NCI-H510A (cell line): ENCODE results near the gene KDM8.
A peak's percentile ranks its signal among the peaks of the same experiment; 100 is the strongest.

Experiments
- DNase-seq: peaks from one replicate; lab custom pipeline; 2025; lab: John Stamatoyannopoulos, UW

The KDM8 gene

DNA sequence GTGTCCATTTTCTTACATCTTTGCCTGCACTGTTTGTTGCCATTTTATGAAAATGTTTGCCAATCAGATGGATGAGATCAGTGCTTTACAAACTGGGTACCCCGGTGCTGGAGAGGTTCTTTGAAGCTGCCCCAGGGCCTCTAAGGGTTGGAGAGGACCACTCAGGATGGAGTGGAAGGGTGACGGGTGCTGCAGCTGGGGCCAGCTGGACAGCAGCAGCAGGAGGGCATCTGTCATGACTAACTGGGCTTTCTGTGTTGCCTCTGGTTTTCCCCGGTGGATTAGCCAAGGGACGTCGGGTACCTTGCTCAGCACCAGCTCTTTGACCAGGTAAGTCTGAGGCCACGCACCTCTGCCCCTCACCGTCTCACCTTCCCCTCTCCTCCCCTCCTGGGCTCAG is 12.3 kb downstream of the KDM8 start:
- DNase-seq: no peak

GRCh38 chr16:27216297-27216885 is 13.1 kb downstream of the KDM8 start:
- DNase-seq: no peak

GRCh38 chr16:27217256-27217655 is 13.9 kb downstream of the KDM8 start:
- no peak for DNase-seq

DNA sequence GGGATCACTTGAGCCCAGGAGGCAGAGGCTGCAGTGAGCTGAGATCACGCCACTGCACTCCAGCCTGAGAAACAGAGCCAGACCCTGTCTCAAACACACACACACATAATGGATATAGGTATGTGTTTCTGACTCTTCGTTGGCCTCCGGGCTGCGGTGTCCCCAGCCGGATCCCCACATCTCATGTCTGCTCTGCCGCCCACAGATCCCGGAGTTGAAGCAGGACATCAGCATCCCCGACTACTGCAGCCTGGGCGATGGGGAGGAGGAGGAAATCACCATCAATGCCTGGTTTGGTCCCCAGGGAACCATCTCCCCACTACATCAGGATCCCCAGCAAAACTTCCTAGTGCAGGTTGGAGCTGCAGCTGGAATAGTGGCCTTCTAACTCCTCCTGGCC is 15.4 kb downstream of the KDM8 start:
- no peak for DNase-seq

- DNase-seq: no peak
Measured at GRCh38 chr16:27219161-27219560, 15.8 kb downstream of the KDM8 start.

DNA sequence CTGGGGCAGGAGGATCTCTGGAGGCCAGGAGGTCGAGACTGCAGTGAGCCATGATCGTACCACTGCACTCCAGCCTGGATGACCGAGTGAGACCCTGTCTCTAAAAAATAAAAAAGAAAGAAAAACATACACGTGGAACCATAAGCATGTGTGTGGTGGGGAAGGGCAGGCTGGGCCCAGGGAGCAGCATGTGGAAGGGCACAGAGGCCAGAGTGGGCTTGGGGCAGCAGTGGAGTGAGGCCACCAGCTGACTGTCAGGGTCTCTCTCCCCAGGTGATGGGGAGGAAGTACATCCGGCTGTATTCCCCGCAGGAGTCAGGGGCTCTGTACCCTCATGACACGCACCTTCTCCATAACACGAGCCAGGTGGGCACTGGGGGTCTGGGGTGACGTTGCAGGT is 16.8 kb downstream of the KDM8 start:
- DNase-seq: no peak

DNA sequence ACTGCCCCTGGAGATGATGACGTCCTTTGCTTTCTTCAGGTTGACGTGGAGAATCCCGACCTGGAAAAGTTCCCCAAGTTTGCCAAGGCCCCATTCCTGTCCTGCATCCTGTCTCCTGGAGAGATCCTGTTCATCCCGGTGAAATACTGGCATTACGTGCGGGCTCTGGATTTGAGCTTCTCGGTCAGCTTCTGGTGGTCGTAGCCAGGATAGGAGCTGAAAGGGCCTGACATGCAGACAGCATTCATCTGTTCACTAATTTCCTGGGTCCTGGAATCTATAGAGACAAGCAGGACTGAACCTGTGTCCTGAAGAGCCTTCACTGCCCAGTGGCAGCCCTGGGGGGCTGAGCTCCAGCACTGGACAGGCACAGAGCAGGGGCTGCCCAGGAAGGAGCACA is 17.2 kb downstream of the KDM8 start:
- DNase-seq: no peak

DNA sequence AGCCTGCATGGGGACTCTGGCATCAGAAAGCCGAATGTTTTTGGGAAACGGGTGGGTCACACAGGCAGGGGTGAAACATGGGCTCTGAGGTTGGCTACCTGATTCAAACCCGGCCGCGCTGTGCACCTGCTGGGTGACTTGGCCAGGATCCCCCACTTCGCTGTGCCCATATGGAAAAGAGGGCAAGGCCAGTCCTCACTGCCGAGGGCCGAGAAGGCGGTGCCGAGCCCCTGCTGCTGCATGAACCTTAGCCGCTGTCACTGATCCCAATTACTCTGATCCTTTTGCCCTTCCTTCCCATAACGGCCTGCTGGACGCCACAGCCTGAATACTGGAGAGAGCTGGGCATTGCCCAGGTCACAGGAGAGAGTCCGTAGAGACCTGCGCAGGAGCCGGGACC is 17.7 kb downstream of the KDM8 start:
- no peak for DNase-seq

- DNase-seq: no peak
Measured at GRCh38 chr16:27221576-27222248, 18.4 kb downstream of the KDM8 start.

DNA sequence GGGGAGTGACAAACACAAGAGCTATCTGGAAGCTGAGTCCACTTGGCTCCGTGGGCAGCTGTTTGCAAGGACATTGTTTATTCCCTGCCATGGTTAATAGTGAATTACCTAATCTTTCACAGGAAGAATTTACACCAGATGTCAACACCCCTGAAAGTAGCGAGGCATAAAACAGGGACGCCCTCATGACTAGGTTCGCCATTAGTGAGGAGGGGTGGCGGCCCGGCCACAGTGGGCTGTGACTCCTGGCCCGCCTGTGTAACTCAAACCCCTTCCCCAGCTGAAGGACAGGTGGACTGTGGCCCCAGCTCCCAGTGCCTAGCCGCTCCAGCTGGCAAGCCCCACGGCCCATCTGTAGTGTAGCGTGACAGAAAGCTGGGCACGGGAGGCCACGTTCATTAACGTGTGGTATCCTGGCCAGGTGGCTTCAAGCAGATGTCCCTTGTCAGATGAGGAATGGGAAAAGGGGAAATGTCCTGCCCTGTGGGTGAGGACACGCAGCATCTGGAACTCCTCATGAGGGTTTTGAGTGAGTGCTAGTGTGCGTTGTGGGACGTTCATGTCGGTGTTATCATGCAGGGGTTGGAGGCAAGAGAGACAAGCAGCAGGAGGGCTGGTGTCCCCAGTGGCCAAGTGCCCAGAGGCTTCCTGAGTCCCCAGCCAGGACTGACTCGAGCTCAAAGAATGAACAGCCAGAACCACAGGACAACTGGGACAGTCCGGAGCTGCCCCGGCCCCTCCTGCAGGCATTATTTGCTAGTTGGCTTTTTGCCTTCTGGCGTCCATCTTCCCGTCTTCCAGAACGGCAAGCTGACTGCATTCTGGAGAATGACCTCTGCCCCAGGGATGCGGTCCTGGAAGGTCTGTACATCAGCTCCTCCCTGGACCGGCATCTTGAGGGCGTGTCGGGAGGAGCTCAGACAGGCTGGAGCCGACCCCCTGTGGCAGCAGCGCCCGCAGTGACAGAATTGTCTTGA is 19.2 kb downstream of the KDM8 start:
- DNase-seq: no peak

DNA sequence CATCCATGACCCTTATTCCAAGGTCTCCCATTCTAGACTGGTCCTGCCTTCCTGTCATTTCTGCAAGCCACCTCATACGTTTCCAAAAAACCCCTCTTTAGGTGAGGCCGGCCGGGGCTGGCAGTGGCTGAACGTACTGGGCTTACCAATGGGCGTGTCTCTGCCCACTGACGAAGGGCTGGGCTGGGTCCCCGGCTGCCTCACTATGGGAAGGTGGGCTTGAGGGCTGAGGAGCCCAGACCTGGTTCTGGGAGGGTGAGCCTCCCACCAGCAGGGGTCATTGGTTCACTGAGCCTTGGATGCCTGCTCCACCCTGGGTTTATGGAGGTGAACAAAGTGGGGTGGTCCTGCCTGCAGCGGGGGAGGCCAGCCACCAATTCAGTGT is 19.9 kb downstream of the KDM8 start:
- DNase-seq: no peak

- DNase-seq: no peak
Measured at GRCh38 chr16:27223701-27224100, 20.4 kb downstream of the KDM8 start.

DNA sequence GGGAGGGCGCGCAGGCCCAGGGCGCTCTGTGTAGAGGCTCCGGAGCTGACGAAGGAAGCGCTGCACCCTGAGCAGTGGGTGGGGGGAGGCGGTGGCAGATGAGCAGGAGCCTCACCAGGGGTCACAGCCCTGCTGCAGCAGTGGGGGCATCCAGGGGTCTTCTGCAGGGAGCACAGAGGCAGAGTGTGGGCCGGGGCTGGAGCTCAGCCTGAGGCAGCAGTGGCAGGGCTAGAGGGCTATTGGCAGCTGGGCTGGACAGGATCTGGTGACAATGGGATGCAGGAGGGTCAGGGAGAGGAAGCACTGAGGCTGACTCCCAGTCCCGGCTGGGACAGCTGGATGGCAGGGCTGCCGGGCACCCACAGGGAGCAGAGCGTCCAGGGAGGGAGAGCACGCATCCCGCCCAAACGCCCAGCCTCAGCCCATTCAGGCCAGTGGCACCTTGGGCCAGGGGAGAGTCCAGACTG is 21.0 kb downstream of the KDM8 start:
- no peak for DNase-seq

GRCh38 chr16:27224741-27225300 is 21.5 kb downstream of the KDM8 start:
- no peak for DNase-seq

DNA sequence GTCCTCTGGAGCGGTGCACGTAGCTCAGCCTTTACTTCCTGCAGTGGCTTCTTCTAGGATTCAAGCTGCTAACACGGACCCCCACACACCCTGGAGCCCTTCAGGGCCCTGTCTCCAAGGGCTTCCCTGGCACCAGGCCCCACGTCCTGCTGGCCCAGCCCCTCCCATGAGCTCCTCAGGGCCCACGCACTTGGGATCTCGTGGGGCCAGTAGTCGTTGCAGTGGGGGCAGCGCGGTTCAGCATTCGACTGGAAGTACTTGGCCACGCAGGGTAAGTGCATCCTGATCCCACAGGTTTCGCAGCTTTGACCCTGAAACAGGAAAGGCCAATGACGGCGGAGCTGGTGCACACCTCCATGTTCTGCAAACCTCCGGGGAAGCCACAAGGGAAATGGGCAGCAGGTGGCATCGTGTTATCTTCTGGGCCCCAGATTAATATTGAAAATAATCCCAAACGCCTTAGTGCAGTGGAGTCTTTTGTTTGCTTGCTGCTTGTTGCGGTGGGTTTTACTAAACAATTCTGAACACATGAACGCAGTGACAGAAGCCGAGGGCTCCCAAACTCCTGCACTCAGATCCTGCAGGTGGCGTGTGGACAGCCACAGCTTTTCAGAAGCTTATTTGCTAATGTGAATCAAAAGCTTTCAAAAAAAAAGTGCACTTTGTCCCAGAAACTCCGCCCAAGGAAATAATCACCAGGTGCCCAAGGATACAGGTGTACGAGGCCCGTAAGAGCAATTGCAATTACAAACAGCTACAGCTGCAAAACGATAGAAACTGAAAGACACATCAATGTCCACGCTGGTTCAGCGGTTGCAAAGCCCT is 22.4 kb downstream of the KDM8 start:
- DNase-seq: no peak

DNA sequence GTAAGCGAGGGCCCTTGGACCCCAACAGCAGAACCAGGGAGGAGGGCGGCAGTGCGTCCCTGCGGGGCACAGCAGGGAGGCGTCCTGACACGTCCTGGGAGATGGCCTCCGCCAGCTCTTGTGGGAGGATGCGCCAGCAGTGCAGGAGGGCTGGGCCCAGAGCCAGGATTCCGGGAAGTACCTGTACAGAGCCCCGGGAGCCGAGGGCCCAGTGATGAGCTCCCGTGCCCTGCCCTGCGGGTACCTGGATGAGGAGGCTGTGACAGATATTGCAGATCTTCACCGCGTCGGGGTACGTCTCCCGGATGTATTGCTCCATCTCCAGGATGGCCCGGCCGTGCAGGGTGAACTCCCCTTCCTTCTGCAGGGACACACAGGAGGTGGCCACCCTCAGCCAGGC is 23.1 kb downstream of the KDM8 start:
- peak; percentile 68 for DNase-seq

DNA sequence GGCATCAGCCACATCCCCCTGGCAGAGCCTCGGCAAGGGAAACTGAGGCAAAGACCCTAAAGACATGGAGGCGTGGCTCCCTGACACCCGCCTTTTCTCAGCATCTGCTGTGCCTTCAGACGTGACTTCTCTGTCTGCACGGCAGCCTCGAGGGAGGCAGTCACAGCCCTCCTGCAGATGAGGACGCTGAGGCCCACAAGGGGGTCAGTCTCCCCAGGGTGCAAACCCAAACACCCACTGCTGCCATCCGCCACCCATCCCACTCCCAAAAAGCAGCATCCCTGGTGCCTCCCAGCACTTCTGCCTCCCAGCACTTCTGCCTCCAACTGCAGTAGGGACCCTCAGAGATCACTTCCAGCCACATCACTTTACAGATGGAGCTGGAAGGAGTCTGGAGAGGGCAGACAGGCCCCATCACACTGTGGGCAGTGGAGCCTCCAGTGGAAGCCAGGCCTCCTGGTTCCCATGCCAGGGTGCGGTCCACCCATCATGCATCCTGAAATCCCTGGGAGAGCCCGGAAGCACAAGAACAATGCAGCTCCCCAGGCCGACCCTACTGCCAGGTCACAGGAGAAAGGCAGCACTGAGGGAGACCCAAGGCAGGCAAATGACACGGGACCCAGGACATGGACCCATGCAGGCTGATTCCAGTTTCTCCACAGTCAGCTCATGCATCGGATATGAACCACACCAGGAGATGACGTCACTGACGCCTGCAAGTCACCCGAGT is 23.8 kb downstream of the KDM8 start:
- DNase-seq: no peak

GRCh38 chr16:27228045-27228444 is 24.7 kb downstream of the KDM8 start:
- DNase-seq: no peak

DNA sequence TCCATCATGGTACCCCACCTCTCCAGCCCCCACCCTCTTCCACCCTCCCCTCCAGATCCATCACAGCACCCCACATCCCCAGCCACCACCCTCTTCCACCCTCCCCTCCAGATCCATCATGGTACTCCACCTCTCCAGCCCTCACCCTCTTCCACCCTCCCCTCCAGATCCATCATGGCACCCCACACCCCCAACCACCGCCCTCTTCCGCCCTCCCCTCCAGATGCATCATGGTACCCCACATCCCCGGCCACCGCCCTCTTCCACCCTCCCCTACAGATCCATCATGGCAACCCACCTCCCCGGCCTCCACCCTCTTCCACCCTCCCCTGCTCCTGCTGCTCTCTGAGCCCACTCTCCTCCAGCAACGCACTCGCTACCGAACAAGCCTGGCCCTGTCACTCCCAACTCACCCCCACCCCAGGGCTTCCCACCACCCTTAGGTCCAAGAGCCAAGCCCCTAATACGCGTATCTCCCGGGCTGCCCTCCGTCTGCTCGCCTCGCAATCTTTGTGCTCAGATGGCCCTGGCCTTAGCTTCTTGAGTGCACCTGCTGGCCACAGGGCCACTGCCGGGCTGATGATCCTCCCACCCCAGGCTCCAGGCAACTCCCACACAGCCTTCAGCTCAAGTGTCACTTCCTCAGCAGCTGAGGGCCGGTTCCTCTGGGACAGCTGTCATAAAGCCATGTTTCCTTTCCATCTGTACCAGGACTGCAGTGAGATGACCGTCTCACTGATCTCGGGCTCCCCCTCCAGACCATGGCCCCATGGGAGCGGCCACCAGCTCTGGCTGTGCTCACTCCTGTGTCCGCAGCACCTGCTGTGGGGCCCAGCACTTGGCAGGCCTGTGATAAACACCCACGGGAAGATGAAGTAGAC is 25.5 kb downstream of the KDM8 start:
- DNase-seq: peak; percentile 71

DNA sequence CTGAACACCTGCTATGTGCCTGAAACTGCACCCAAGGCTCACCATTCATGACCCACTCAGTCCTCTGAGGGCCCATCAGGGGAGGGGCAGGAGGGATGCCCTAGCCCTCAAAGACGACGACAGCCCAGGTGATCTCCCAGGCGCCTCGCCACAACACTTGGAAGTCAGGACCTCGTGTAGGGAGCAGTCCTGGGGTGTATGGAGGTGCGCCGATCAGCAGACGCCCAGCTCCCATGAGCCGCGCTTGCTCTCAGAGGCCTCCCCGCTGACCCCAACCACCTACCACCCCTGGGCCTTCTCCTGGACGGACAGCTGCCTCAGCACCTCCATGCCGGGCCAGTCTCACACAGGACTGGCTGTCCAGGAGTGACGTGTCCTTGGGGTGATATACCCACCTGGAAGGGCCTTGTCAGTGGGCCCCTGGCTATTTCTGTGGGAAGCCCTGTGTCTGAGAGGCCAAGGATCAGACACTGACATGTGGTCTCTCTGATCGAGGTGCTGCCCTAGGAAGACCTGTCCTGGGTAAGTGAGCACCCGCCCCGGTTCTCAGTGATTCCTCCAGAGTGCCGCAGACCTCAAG is 26.7 kb downstream of the KDM8 start:
- DNase-seq: no peak
